NCI-H510A (cell line): ENCODE data around the gene HGFAC.

ENCODE experiments used
- DNase-seq: peaks from one replicate; lab custom pipeline; 2025; lab: John Stamatoyannopoulos, UW

HGFAC gene

GRCh38 chr4:3462790-3463415, 21.1 kb downstream of the HGFAC start, which contains the start of gene DOK7:
DOK7 (plus strand) TSS chr4:3463306; CDS start chr4:3463376, 70 bp downstream.
- DNase-seq = no peak

GRCh38 chr4:3463556-3464348, 22.0 kb downstream of the HGFAC start:
- no peak for DNase-seq

GRCh38 chr4:3464349-3464905, 22.7 kb downstream of the HGFAC start:
- DNase-seq = no peak

- no peak for DNase-seq
Measured at GRCh38 chr4:3464911-3465697, 23.3 kb downstream of the HGFAC start.

GRCh38 chr4:3465698-3466671, 24.2 kb downstream of the HGFAC start:
- no peak for DNase-seq

GRCh38 chr4:3466691-3467600, 25.2 kb downstream of the HGFAC start:
- DNase-seq = no peak

- no peak for DNase-seq
Measured at GRCh38 chr4:3467601-3468031, 25.8 kb downstream of the HGFAC start.

- DNase-seq = no peak
Measured at GRCh38 chr4:3468154-3468553, 26.4 kb downstream of the HGFAC start.

- DNase-seq = no peak
Measured at GRCh38 chr4:3468804-3469203, 27.0 kb downstream of the HGFAC start.

- no peak for DNase-seq
Measured at GRCh38 chr4:3469386-3470243, 27.8 kb downstream of the HGFAC start.

GRCh38 chr4:3470244-3471097, 28.7 kb downstream of the HGFAC start:
- DNase-seq = no peak

GRCh38 chr4:3471098-3471760, 29.5 kb downstream of the HGFAC start:
- no peak for DNase-seq

- DNase-seq = no peak
Measured at GRCh38 chr4:3471886-3472285, 30.1 kb downstream of the HGFAC start.

GRCh38 chr4:3472411-3473141, 30.8 kb downstream of the HGFAC start:
- DNase-seq = no peak

GRCh38 chr4:3473181-3473950, 31.6 kb downstream of the HGFAC start:
- no peak for DNase-seq
